ENCODE results near the gene RPLP2. TPM values are rescaled to one million over a fixed set of nuclear protein-coding genes. Genes with fewer than 3 reads are reported as not detected.

The RPLP2 gene
- total RNA-seq, 3 donors from 2014 or later (not counting 1 experiment from before 2014, with no cell fraction given): 1,482 to 1,846 (median 1,534) TPM

GRCh38 chr11:797296-798092, 12.3 kb upstream of the RPLP2 start:
- TF ChIP-seq CTCF (IDR thresholded peaks at IDR 0.05): no peak
- peak overlapping the region; percentile 96 for H3K27ac ChIP-seq (ENCODE audit: low read length)
- no peaks in the 10 kb centered on the region for H3K27me3 ChIP-seq (ENCODE audit: control insufficient read depth, insufficient read depth, low read length)
- DNase-seq: peak; percentile 77 to 90
- H3K4me3 ChIP-seq (ENCODE audit: low read length): peak overlapping the region; percentile 91
- Mint-ChIP-seq H3K4me3 (peak overlapping the region; percentile 95), H3K9me3 (no peaks in the 10 kb centered on the region), H3K4me1 (peaks cover 0 to 18% of the 10 kb centered on the region in 2 donors), H3K27me3 (ENCODE audit: low read depth in 2 of 2) (no peaks in the 10 kb centered on the region), H3K27ac (peak overlapping the region; percentile 93 to 95), H3K36me3 (no peaks in the 10 kb centered on the region)
- ATAC-seq: peak; percentile 61 to 71 (median 66)
- WGBS (ENCODE audit: insufficient coverage): under 1% methylated on average over 57 of the region's 57 CpGs
- H3K36me3 ChIP-seq (ENCODE audit: control insufficient read depth, insufficient read depth, low read length): peaks cover 19% of the 10 kb centered on the region
- no peaks in the 10 kb centered on the region for H3K9me3 ChIP-seq (ENCODE audit: control insufficient read depth, insufficient read depth, low read length)
- intact Hi-C loops (cut with micrococcal nuclease): loop anchor here (1.0 kb wide), 1 partner anchor 12 kb away; the partner anchor contains the start of gene RPLP2
- H3K4me1 ChIP-seq (ENCODE audit: control insufficient read depth, insufficient read depth, low read length): peaks cover 36% of the 10 kb centered on the region

GRCh38 chr11:798093-798713, 11.6 kb upstream of the RPLP2 start, which contains the start of gene SLC25A22:
SLC25A22 (minus strand) TSS chr11:798281; CDS start chr11:795006, 3,275 bp downstream.
- DNase-seq: peak; percentile 90 to 94
- Mint-ChIP-seq H3K4me1 (peaks cover 0 to 18% of the 10 kb centered on the region in 2 donors), H3K27me3 (ENCODE audit: low read depth in 2 of 2) (no peaks in the 10 kb centered on the region), H3K4me3 (peak within 1 kb of the TSS; percentile 95), H3K36me3 (no peaks in the 10 kb centered on the region), H3K9me3 (no peaks in the 10 kb centered on the region), H3K27ac (peak within 1 kb of the TSS; percentile 93 to 95)
- peak; percentile 89 for TF ChIP-seq CTCF (IDR thresholded peaks at IDR 0.05)
- H3K36me3 ChIP-seq (ENCODE audit: control insufficient read depth, insufficient read depth, low read length): peaks cover 16% of the 10 kb centered on the region
- no peaks in the 10 kb centered on the region for H3K27me3 ChIP-seq (ENCODE audit: control insufficient read depth, insufficient read depth, low read length)
- peak within 1 kb of the TSS; percentile 91 for H3K4me3 ChIP-seq (ENCODE audit: low read length)
- WGBS (ENCODE audit: insufficient coverage): 2% methylated on average over 69 of the region's 69 CpGs
- peak; percentile 68 to 86 (median 73) for ATAC-seq
- H3K9me3 ChIP-seq (ENCODE audit: control insufficient read depth, insufficient read depth, low read length): no peaks in the 10 kb centered on the region
- peaks cover 36% of the 10 kb centered on the region for H3K4me1 ChIP-seq (ENCODE audit: control insufficient read depth, insufficient read depth, low read length)
- peak within 1 kb of the TSS; percentile 96 for H3K27ac ChIP-seq (ENCODE audit: low read length)
- intact Hi-C loops (cut with micrococcal nuclease): no loop called here

GRCh38 chr11:799641-800316, 10.0 kb upstream of the RPLP2 start:
- no peaks in the 10 kb centered on the region for H3K9me3 Mint-ChIP-seq
- no peaks in the 10 kb centered on the region for H3K36me3 Mint-ChIP-seq
- TF ChIP-seq CTCF (IDR thresholded peaks at IDR 0.05): no peak
- intact Hi-C loops (cut with micrococcal nuclease): no loop called here
- H3K27ac Mint-ChIP-seq: no peak overlapping the region
- 97% methylated on average over 32 of the region's 32 CpGs for WGBS (ENCODE audit: insufficient coverage)
- H3K27me3 Mint-ChIP-seq (ENCODE audit: low read depth in 2 of 2): no peaks in the 10 kb centered on the region
- Histone ChIP-seq H3K9me3 (ENCODE audit: control insufficient read depth, insufficient read depth, low read length) (no peaks in the 10 kb centered on the region), H3K27ac (ENCODE audit: low read length) (no peak overlapping the region), H3K4me3 (ENCODE audit: low read length) (no peak overlapping the region), H3K4me1 (ENCODE audit: control insufficient read depth, insufficient read depth, low read length) (peaks cover 45% of the 10 kb centered on the region), H3K36me3 (ENCODE audit: control insufficient read depth, insufficient read depth, low read length) (peaks cover 5% of the 10 kb centered on the region), H3K27me3 (ENCODE audit: control insufficient read depth, insufficient read depth, low read length) (no peaks in the 10 kb centered on the region)
- DNase-seq: no peak
- H3K4me1 Mint-ChIP-seq: peaks cover 0 to 24% of the 10 kb centered on the region in 2 donors
- no peak overlapping the region for H3K4me3 Mint-ChIP-seq
- no peak for ATAC-seq
